K562 (cell line): ENCODE data around the gene ERCC2. TPM values are rescaled to one million over a fixed set of nuclear protein-coding genes. Genes with fewer than 3 reads are reported as not detected.

Experiments
- ADNP ChIP-seq: fragments of 200-800 bp; sonication (Bioruptor generic); IDR thresholded peaks from 2 replicates; pipeline ENCODE4 v1.6.1; 2016; ENCODE audit warnings: missing genetic modification characterization, missing compliant biosample characterization
- ATF1 ChIP-seq, 2 experiments: fragments of 450-650 bp in 1 of 2; IDR thresholded peaks; 2 replicates each; pipeline ENCODE4 v1.6.1; 2016; ENCODE audit warnings: missing compliant biosample characterization in 1 of 2, missing genetic modification characterization in 1 of 2
- ETS2 ChIP-seq: IDR thresholded peaks from 2 replicates; pipeline ENCODE4 v1.6.1; 2016; ENCODE audit warnings: borderline replicate concordance, missing genetic modification characterization, mild to moderate bottlenecking, moderate library complexity, missing compliant biosample characterization; ENCODE audit not compliant: poor library complexity, severe bottlenecking
- HDGF ChIP-seq: fragments of 450-650 bp; IDR thresholded peaks from 2 replicates; pipeline ENCODE4 v1.6.1; 2016
- HMGN3 ChIP-seq: IDR thresholded peaks from 2 replicates; pipeline ENCODE4 v1.6.1; 2011; ENCODE audit warnings: borderline replicate concordance, low read depth, mild to moderate bottlenecking, mixed read lengths, low read length; ENCODE audit not compliant: insufficient read length; ENCODE audit errors: extremely low read depth
- JUN ChIP-seq, 2 experiments: sonication (generic) in 1 of 2; formaldehyde crosslinking in 1 of 2; IDR thresholded peaks; 2 replicates each; pipeline versions ENCODE4 v1.6.1 to v1.8.0; 2012 to 2022; ENCODE audit warnings: borderline replicate concordance in 2 of 2, mild to moderate bottlenecking in 2 of 2, improper control_type of control experiment in 1 of 2, low read depth in 1 of 2, low read length in 1 of 2, missing genetic modification reagents in 1 of 2
- KAT7 ChIP-seq: sonication (generic); formaldehyde crosslinking; IDR thresholded peaks from 2 replicates; pipeline ENCODE4 v1.8.0; 2022; ENCODE audit warnings: missing genetic modification reagents, mild to moderate bottlenecking, borderline replicate concordance
- NCOA6 ChIP-seq: fragments of 450-650 bp; IDR thresholded peaks from 2 replicates; pipeline ENCODE4 v1.6.1; 2017; ENCODE audit warnings: mild to moderate bottlenecking
- PYGO2 ChIP-seq: fragments of 450-650 bp; IDR thresholded peaks from 2 replicates; pipeline ENCODE4 v1.6.1; 2016; ENCODE audit warnings: mild to moderate bottlenecking, missing genetic modification characterization, moderate library complexity, missing compliant biosample characterization
- SMARCA4 ChIP-seq: fragments of 450-650 bp; IDR thresholded peaks from 2 replicates; pipeline ENCODE4 v1.6.1; 2016
- SP1 ChIP-seq: sonication (generic); formaldehyde crosslinking; IDR thresholded peaks from 2 replicates; pipeline ENCODE4 v1.8.1; 2022; ENCODE audit warnings: mild to moderate bottlenecking, missing genetic modification reagents
- TEAD4 ChIP-seq, 2 experiments: sonication (generic) in 1 of 2; formaldehyde crosslinking in 1 of 2; IDR thresholded peaks; 2 replicates each; pipeline versions ENCODE4 v1.6.1 to v1.8.0; 2012 to 2022; ENCODE audit warnings: borderline replicate concordance in 1 of 2, inconsistent platforms in 1 of 2, low read length in 1 of 2, mild to moderate bottlenecking in 1 of 2, missing genetic modification reagents in 1 of 2
- TFE3 ChIP-seq: fragments of 450-650 bp; formaldehyde crosslinking; IDR thresholded peaks from 2 replicates; pipeline ENCODE4 v1.4.0; 2020; ENCODE audit warnings: mild to moderate bottlenecking, mixed read lengths
- TRIM28 ChIP-seq: fragments of 450-650 bp; IDR thresholded peaks from 2 replicates; pipeline ENCODE4 v1.6.1; 2017
- XRCC5 ChIP-seq: fragments of 200-400 bp; formaldehyde crosslinking; IDR thresholded peaks from 2 replicates; pipeline ENCODE4 v1.6.1; 2017; ENCODE audit warnings: low read depth, mild to moderate bottlenecking, low read length
- YBX1 ChIP-seq: fragments of 450-650 bp; IDR thresholded peaks from 2 replicates; pipeline ENCODE4 v1.7.1; 2016; ENCODE audit warnings: mild to moderate bottlenecking
- ZNF12 ChIP-seq: sonication (generic); formaldehyde crosslinking; IDR thresholded peaks from 2 replicates; pipeline ENCODE4 v1.4.0; 2020; ENCODE audit warnings: mild to moderate bottlenecking, missing genetic modification reagents
- ZNF197 ChIP-seq: fragments of 200-800 bp; sonication (Bioruptor generic); IDR thresholded peaks from 2 replicates; pipeline ENCODE4 v1.6.1; 2016; ENCODE audit warnings: low read depth, missing genetic modification characterization, missing compliant biosample characterization
- ZNF311 ChIP-seq: fragments of 250-450 bp; sonication (Bioruptor Pico); IDR thresholded peaks from 2 replicates; pipeline ENCODE4 v1.4.0; 2020; ENCODE audit warnings: mild to moderate bottlenecking, moderate library complexity
- ZNF740 ChIP-seq, 3 experiments: fragments of 200-800 bp in 1 of 3; sonication (Bioruptor generic) in 1 of 3; sonication (generic) in 1 of 3; formaldehyde crosslinking in 1 of 3; IDR thresholded peaks; 2 replicates each; pipeline versions ENCODE4 v1.6.1 to v1.8.0; 2016 to 2022; ENCODE audit warnings: mild to moderate bottlenecking in 2 of 3, missing compliant biosample characterization in 2 of 3, missing genetic modification characterization in 2 of 3, missing genetic modification reagents in 1 of 3
- polyA plus RNA-seq, 8 experiments: library from polyadenylated mRNA; depleted of rRNA in 4 of 8; stranded (reverse) in 5 of 8; unstranded in 3 of 8; fragments of >200 nt; fragmentation: Nextera tagmentation in 2 of 8; fragmentation: Illumina TruSeq in 1 of 8; extraction: Ambion mirVana in 2 of 8; extraction: Trizol in 1 of 8; gene quantifications; 2 replicates each; pipeline versions ENCODE4 v1.2.1 to v1.2.3, GENCODE V29; 2011 to 2014; ENCODE audit warnings: inconsistent platforms in 1 of 8, missing spikeins in 1 of 8
- total RNA-seq, 7 experiments: library from RNA; depleted of rRNA in 6 of 7; stranded (reverse); fragments of >200 nt in 6 of 7; fragmentation: Illumina TruSeq in 2 of 7; extraction: Trizol in 2 of 7; gene quantifications; 2 replicates each; pipeline versions ENCODE4 v1.2.1 to v1.2.3, GENCODE V29; 2011 to 2021; ENCODE audit warnings: low replicate concordance in 1 of 7
- TF ChIP-seq, protein P1 (sequence below): fragments of 200-800 bp; sonication (Bioruptor generic); IDR thresholded peaks from 2 replicates; pipeline ENCODE4 v1.6.1; 2017; ENCODE audit warnings: missing genetic modification characterization, missing compliant biosample characterization

Gene ERCC2
- total and polyA plus RNA-seq, 9 of the 15 experiments (the other 6 are each of a cell fraction or from before 2014, with no cell fraction given), result 2.2 to 55.9 (median 23.4) TPM

- TF ChIP-seq ATF1 (CRISPR knock-in tag; IDR thresholded peaks at IDR 0.05) (no peak), ATF1 (tag; IDR thresholded peaks at IDR 0.05) (peak; percentile 80), TFE3 (CRISPR knock-in tag) (no peak), ZNF311 (no peak), KAT7 (CRISPR knock-in tag) (peak; percentile 77; the same call in 1 of the 2 replicates), YBX1 (no peak), ZNF197 (CRISPR knock-in tag) (no peak), JUN (IDR thresholded peaks at IDR 0.05; ENCODE audit: borderline replicate concordance, low read depth, low read length) (no peak), JUN (CRISPR knock-in tag; IDR thresholded peaks at IDR 0.05; ENCODE audit: borderline replicate concordance) (0 out of 2 replicates have a peak, but pooled peaks have one; percentile 17), ADNP (peak; percentile 94), HMGN3 (no peak), ETS2 (tag) (peak; percentile 37), TRIM28 (0 out of 2 replicates have a peak, but pooled peaks have one; percentile 62), XRCC5 (peak; percentile 73), SP1 (CRISPR knock-in tag) (peak; percentile 36; the same call in 1 of the 2 replicates), SMARCA4 (no peak), NCOA6 (peak; percentile 96), TEAD4 (IDR thresholded peaks at IDR 0.05; ENCODE audit: low read length) (no peak), TEAD4 (CRISPR knock-in tag; IDR thresholded peaks at IDR 0.05; ENCODE audit: borderline replicate concordance) (0 out of 2 replicates have a peak, but pooled peaks have one; percentile 39), PYGO2 (tag) (no peak), HDGF (0 out of 2 replicates have a peak, but pooled peaks have one; percentile 75), ZNF12 (CRISPR knock-in tag) (0 out of 2 replicates have a peak, but pooled peaks have one; percentile 30), ZNF740 (CRISPR knock-in tag; IDR thresholded peaks at IDR 0.05) (peak; percentile 77; the same call in 1 of the 2 replicates), ZNF740 (tag; IDR thresholded peaks at IDR 0.05) (peak in 1 of 2 experiments; percentile 45; a peak in 1 of 4 replicates)
- TF ChIP-seq, protein P1, sequence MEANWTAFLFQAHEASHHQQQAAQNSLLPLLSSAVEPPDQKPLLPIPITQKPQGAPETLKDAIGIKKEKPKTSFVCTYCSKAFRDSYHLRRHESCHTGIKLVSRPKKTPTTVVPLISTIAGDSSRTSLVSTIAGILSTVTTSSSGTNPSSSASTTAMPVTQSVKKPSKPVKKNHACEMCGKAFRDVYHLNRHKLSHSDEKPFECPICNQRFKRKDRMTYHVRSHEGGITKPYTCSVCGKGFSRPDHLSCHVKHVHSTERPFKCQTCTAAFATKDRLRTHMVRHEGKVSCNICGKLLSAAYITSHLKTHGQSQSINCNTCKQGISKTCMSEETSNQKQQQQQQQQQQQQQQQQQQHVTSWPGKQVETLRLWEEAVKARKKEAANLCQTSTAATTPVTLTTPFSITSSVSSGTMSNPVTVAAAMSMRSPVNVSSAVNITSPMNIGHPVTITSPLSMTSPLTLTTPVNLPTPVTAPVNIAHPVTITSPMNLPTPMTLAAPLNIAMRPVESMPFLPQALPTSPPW, result peak; percentile 71
Observed at GRCh38 chr19:45404557-45405434, 34.4 kb upstream of the ERCC2 start, which contains the start of gene PPP1R13L (continued).
